Measurements from ENCODE around the gene KCTD19.

DNA sequence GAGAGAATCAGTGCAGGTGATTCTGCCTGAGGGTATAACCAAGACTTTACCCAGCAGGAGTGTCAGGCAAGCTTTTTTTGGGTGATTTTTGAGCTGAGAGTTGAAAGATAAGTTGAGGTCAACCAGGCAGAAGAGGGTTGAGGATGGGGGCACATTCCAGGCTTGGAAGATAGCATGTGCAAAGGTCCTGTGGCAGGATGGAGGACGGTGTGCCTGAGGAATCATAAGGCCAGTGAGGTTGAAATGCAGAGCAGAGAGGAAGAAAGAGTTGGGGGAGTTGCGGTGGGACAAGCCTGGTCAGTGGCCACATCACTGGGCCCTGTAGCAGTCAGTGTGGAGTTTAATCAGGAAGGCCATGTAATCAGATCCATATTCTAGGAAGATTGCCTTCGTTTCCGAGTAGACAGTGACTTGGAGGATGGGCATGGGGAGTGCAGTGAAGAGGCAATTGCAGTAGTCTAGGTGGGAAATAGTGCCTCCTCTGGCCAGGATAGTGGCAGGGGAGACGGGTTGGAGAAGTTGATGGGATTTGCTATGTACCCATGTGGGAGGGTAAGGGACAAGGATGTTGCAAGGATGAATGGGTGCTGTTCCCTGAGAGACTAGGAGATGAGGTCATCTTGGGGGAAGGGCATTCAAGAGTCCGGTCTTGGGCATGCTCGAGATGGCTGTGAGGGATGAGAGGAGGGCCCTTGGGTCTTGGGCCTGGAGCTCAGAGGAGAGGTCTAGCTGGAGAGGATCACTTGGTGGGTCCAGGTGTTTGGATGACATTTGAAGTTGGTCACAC is 43.3 kb downstream of the KCTD19 start:
- TF ChIP-seq POLR2A (IDR thresholded peaks at IDR 0.05) (no peak), CTCF (IDR thresholded peaks at IDR 0.05) (no peak), EP300 (IDR thresholded peaks at IDR 0.05) (no peak), POLR2AphosphoS5 (IDR thresholded peaks at IDR 0.05) (no peak)

Data from stomach (tissue), 4 donors.